Uterus (tissue), 2 donors: ENCODE measurements around the gene WDR64.

Experiments used
- POLR2A ChIP-seq, 2 donors: fragments of 450-650 bp; IDR thresholded peaks; one replicate each; pipeline ENCODE4 v1.6.1; 2016; ENCODE audit warnings: antibody characterized with exemption in 2 of 2, mild to moderate bottlenecking in 1 of 2, moderate library complexity in 1 of 2
- TF ChIP-seq, protein P1 (sequence below), 4 experiments: fragments of 200-600 bp in 2 of 4; fragments of 450-650 bp in 2 of 4; sonication (generic) in 2 of 4; IDR thresholded peaks; one replicate each; pipeline ENCODE4 v1.5.1; 2016 to 2019; ENCODE audit warnings: antibody characterized with exemption in 4 of 4, mild to moderate bottlenecking in 2 of 4, moderate library complexity in 1 of 4

DNA sequence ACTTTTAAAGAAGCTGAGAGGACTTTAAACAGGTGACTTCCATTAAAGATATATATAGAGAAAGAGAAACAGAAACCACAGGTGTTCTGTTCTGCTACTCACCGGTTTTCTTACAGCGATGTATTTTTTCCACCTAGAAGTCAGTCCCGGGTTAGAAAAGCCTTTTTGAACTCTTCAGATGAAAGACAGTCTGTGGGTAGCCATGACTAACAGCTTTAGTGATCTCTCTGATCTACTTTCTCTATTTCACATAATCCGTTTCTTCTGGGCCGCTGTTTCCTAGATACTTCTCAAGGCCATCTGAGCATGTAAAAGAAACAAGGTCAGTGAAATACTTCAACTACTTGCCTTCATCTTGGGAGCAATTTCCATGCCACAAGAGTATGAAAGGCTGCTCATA, 25.1 kb downstream of the WDR64 start:
- TF ChIP-seq POLR2A (IDR thresholded peaks at IDR 0.05): no peak
- TF ChIP-seq, protein P1, sequence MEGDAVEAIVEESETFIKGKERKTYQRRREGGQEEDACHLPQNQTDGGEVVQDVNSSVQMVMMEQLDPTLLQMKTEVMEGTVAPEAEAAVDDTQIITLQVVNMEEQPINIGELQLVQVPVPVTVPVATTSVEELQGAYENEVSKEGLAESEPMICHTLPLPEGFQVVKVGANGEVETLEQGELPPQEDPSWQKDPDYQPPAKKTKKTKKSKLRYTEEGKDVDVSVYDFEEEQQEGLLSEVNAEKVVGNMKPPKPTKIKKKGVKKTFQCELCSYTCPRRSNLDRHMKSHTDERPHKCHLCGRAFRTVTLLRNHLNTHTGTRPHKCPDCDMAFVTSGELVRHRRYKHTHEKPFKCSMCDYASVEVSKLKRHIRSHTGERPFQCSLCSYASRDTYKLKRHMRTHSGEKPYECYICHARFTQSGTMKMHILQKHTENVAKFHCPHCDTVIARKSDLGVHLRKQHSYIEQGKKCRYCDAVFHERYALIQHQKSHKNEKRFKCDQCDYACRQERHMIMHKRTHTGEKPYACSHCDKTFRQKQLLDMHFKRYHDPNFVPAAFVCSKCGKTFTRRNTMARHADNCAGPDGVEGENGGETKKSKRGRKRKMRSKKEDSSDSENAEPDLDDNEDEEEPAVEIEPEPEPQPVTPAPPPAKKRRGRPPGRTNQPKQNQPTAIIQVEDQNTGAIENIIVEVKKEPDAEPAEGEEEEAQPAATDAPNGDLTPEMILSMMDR (IDR thresholded peaks at IDR 0.05): no peak
